Skeletal muscle tissue (tissue), 4 donors: ENCODE results near the gene APOD. TPM values are rescaled to one million over a fixed set of nuclear protein-coding genes. Genes with fewer than 3 reads are reported as not detected.
"Not testable (repeated sequence)": the region's sequence is repeated elsewhere in the genome, so short reads cannot be mapped to it uniquely, and the experiment has no call there.

Experiments used
- H3K27ac ChIP-seq: one replicate; pipeline ENCODE4 v1.7.0; 2013; ENCODE audit warnings: mild to moderate bottlenecking, low read depth, low read length, inconsistent platforms
- H3K27me3 ChIP-seq, 3 donors: one replicate each; pipeline ENCODE4 v1.7.0; 2013; ENCODE audit warnings: low read length in 3 of 3; ENCODE audit not compliant: control insufficient read depth in 3 of 3, insufficient read depth in 3 of 3
- H3K36me3 ChIP-seq, 3 donors: one replicate each; pipeline ENCODE4 v1.7.0; 2013; ENCODE audit warnings: low read length in 3 of 3; ENCODE audit not compliant: control insufficient read depth in 3 of 3, insufficient read depth in 3 of 3
- H3K4me1 ChIP-seq, 3 donors: one replicate each; pipeline ENCODE4 v1.7.0; 2013; ENCODE audit warnings: low read length in 3 of 3, mild to moderate bottlenecking in 3 of 3; ENCODE audit not compliant: control insufficient read depth in 3 of 3, insufficient read depth in 3 of 3
- H3K4me3 ChIP-seq, 3 donors: one replicate each; pipeline ENCODE4 v1.7.0; 2013; ENCODE audit warnings: low read length in 3 of 3
- H3K9ac ChIP-seq, 3 donors: one replicate each; pipeline ENCODE4 v1.7.0; 2013; ENCODE audit warnings: low read length in 3 of 3, mild to moderate bottlenecking in 3 of 3, moderate library complexity in 2 of 3, low read depth in 1 of 3
- H3K9me3 ChIP-seq, 3 donors: one replicate each; pipeline ENCODE4 v1.7.0; 2013; ENCODE audit warnings: low read length in 3 of 3; ENCODE audit not compliant: control insufficient read depth in 3 of 3
- total RNA-seq: library from RNA; depleted of rRNA; stranded (reverse); fragments of >200 nt; gene quantifications from one replicate; pipeline ENCODE4 v1.2.3, GENCODE V29; 2014
- donor health status: Osteomylitis.

The APOD gene
- total RNA-seq, 1 donor from 2014 or later = 20.4 TPM

DNA sequence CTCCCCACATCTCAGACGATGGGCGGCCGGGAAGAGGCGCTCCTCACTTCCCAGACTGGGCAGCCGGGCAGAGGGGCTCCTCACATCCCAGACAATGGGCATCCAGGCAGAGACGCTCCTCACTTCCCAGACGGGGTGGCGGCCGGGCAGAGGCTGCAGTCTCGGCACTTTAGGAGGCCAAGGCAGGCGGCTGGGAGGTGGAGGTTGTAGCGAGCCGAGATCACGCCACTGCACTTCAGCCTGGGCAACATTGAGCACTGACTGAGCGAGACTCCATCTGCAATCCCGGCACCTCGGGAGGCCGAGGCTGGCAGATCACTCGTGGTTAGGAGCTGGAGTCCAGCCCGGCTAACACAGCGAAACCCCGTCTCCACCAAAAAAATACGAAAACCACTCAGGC lies 16.2 kb upstream of the APOD start:
- not testable (repeated sequence) for H3K9ac ChIP-seq

DNA sequence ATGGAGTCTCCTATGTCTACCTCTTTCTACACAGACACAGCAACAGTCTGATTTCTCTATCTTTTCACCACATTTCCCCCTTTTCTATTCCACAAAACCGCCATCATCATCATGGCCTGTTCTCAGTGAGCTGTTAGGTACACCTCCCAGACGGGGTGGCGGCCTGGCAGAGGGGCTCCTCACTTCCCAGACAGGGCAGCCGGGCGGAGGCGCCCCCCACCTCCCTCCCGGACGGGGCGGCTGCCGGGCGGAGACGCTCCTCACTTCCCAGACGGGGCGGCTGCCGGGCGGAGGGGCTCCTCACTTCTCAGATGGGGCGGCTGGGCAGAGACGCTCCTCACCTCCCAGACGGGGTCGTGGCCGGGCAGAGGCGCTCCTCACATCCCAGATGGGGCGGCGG lies 15.8 kb upstream of the APOD start:
- not testable (repeated sequence) for H3K9ac ChIP-seq, H3K27ac ChIP-seq, H3K27me3 ChIP-seq, H3K9me3 ChIP-seq, H3K4me3 ChIP-seq, H3K36me3 ChIP-seq
- peaks cover 16 to 24% (median 21%) of the 10 kb centered on the region in 3 donors for H3K4me1 ChIP-seq

More for the DNA sequence above, 16.2 kb upstream of the APOD start:
- not testable (repeated sequence) for H3K9me3 ChIP-seq, H3K4me3 ChIP-seq, H3K27ac ChIP-seq, H3K36me3 ChIP-seq, H3K27me3 ChIP-seq
- peaks cover 15 to 24% (median 20%) of the 10 kb centered on the region in 3 donors for H3K4me1 ChIP-seq

DNA sequence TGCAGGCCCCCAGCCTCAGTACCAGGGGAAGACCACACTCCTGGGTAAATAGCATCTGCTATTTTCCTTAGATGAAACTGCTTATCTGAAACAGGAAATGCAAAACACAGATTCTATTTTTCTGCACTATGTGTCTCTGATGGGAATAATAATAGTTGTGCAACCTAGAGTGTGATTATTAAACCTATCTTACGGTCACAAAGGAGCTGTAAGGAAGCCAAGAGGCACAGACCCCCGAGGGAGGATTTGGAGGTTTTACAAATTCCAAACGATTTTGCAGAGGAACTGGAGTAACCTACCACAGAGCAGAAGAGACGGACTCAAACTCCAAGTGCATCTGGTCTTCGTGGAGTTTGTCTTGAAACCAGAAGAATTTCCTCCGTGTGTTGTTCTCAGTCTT lies 14.1 kb upstream of the APOD start:
- Histone ChIP-seq H3K36me3 (no peaks in the 10 kb centered on the region), H3K27ac (peak overlapping the region; percentile 33), H3K27me3 (no peaks in the 10 kb centered on the region), H3K9ac (no peak overlapping the region), H3K4me3 (no peak overlapping the region), H3K9me3 (no peaks in the 10 kb centered on the region), H3K4me1 (peaks cover 16 to 24% (median 21%) of the 10 kb centered on the region in 3 donors)

DNA sequence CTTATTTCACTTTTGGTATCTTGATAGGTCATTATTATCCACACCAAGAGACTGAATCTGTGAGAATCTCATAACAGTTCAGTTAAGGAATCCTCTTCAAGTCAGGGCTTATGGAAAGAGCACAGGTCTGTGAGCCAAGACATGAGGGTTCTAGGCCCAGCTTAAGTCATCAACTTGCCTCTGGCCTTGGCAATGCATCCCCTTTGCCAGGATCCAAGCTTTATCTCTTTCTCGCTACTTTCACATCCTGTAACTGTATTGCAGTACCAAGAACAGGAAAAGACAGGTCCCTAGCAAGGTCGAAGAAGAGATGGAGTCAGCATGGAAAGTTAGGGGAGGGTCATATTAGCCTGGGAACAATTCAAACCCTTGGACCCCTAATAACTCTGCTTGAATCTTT lies 13.5 kb upstream of the APOD start:
- no peaks in the 10 kb centered on the region for H3K9me3 ChIP-seq
- peak overlapping the region; percentile 33 for H3K27ac ChIP-seq
- no peak overlapping the region for H3K4me3 ChIP-seq
- H3K36me3 ChIP-seq = no peaks in the 10 kb centered on the region
- H3K9ac ChIP-seq = no peak overlapping the region
- H3K27me3 ChIP-seq = no peaks in the 10 kb centered on the region
- H3K4me1 ChIP-seq = peaks cover 16 to 24% (median 21%) of the 10 kb centered on the region in 3 donors

DNA sequence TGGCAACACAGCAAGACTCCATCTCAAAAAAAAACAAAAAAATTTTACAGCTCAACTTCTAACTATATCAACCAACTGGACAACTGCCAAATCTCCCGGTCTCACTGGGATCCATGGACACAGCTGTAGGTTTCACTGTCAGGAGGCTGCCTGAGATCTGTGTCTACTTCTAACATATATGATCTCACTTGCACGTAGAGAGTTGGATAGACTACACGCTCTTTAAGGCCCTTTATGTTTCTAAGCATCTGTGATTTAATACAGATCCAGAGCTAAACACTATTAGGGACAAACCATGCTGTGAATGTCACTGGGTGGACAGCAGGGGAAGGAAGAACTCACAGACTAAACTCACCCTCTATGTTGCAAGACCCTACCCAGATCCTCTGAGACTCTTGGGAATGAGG lies 13.0 kb upstream of the APOD start:
- no peaks in the 10 kb centered on the region for H3K36me3 ChIP-seq
- no peak overlapping the region for H3K9ac ChIP-seq
- peak overlapping the region; percentile 33 for H3K27ac ChIP-seq
- H3K4me3 ChIP-seq = no peak overlapping the region
- H3K27me3 ChIP-seq = no peaks in the 10 kb centered on the region
- H3K9me3 ChIP-seq = no peaks in the 10 kb centered on the region
- H3K4me1 ChIP-seq = peaks cover 16 to 24% (median 21%) of the 10 kb centered on the region in 3 donors

DNA sequence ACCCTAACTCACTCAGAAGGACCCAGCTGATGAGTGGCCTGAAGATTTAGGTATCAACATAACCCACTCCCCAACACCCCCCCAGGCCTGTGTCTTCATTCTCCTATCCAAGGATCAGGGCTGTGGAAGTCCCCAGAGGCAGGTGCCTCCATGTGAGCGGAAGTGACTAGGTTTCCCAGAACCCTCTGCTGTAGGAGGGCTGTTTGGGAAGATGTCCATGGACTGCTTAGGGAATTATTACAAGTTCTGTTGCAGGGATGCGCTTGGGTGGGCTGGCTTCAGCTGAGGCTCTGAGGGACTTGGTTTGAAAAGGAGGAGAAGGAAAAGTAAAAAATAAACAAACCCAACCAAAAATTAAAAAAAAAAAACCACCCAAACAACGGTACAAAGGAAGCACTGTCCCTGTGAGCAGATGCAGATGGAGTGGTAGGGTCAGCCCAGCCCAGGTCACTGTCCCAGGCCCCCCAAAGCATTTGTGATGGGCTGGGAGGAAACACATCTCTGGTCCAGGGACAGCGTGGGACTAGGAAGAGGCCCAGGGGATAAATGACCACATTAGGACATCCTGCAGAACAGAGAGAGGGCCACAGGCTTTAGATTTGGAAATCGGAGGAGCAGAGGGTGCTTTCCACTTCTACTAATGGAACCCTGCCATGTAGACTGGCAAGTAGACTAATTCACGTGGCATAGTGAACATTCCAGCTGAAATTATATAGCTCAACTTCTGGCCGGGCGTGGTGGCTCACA lies 12.2 kb upstream of the APOD start:
- Histone ChIP-seq H3K27ac (no peak overlapping the region), H3K9ac (peak overlapping the region in 1 of 3 donors; percentile 14)

DNA sequence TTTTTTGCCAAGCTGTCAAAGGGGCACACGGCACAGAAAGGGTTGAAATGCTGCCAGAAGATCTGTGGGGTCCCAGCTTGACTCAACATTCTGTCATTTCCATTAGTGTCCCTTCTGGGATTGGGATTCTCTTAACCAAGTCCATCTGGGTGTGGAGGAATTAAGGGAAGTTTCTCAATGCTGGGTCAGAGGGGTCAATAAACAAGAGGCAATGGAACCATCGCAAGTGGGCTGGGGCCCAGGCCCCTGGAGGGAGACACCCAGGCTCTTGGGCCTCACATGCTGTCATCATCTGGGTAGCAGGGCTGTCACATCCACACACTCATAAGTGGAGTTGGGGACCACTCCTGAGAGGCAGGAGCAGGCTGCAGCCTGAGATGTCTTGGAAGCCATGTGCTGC lies 8.1 kb upstream of the APOD start:
- H3K9me3 ChIP-seq = no peaks in the 10 kb centered on the region
- H3K27ac ChIP-seq = no peak overlapping the region
- H3K4me3 ChIP-seq = no peak overlapping the region
- no peak overlapping the region for H3K9ac ChIP-seq
- H3K4me1 ChIP-seq = peaks cover 12 to 14% (median 13%) of the 10 kb centered on the region in 3 donors
- no peaks in the 10 kb centered on the region for H3K27me3 ChIP-seq
- no peaks in the 10 kb centered on the region for H3K36me3 ChIP-seq

More for the DNA sequence above, 12.2 kb upstream of the APOD start:
- H3K4me1 ChIP-seq = peaks cover 16 to 24% (median 21%) of the 10 kb centered on the region in 3 donors
- no peak overlapping the region for H3K4me3 ChIP-seq
- H3K36me3 ChIP-seq = no peaks in the 10 kb centered on the region
- no peaks in the 10 kb centered on the region for H3K9me3 ChIP-seq
- H3K27me3 ChIP-seq = no peaks in the 10 kb centered on the region

DNA sequence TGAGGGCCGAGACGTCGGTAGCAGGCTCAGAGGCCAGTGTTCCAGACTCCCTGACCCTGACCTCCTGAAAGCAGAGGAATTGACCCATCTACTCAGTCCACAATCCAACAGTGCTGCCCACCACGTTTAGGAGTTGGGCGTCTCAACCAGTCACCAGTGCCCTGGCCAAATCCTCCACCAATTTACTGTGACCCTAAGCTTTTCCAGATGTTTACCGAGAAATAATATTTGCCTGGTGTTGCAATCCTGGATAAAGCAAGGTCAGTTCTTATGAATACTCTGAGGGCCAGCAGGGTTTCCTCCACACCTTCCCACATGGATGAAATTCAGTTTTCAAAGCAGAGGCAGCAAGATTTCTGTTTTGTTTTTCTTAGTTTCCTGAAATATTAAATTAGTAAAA lies 7.5 kb upstream of the APOD start:
- Histone ChIP-seq H3K4me3 (no peak overlapping the region), H3K4me1 (peaks cover 8 to 13% (median 11%) of the 10 kb centered on the region in 3 donors), H3K9ac (no peak overlapping the region), H3K9me3 (no peaks in the 10 kb centered on the region), H3K36me3 (no peaks in the 10 kb centered on the region), H3K27ac (no peak overlapping the region), H3K27me3 (no peaks in the 10 kb centered on the region)

DNA sequence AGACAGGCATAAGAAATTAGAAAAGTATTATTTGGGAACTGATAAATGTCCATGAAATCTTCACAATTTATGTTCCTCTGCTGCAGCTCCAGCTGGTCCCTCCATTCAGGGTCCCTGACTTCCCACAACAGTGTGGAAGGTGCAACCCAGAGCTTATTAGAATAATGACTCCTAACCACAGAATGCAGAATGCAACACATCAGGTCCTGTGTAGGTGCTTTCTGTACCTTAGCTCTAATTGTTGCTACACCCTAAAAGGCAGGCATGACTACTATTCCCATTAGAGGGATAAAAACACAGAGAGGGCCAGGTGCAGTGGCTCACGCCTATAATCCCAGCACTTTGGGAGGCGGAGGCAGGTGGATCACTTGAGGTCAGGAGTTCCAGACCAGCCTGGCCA lies 6.6 kb upstream of the APOD start:
- not testable (repeated sequence) for H3K27me3 ChIP-seq, H3K9ac ChIP-seq, H3K4me3 ChIP-seq, H3K36me3 ChIP-seq, H3K4me1 ChIP-seq, H3K9me3 ChIP-seq, H3K27ac ChIP-seq

DNA sequence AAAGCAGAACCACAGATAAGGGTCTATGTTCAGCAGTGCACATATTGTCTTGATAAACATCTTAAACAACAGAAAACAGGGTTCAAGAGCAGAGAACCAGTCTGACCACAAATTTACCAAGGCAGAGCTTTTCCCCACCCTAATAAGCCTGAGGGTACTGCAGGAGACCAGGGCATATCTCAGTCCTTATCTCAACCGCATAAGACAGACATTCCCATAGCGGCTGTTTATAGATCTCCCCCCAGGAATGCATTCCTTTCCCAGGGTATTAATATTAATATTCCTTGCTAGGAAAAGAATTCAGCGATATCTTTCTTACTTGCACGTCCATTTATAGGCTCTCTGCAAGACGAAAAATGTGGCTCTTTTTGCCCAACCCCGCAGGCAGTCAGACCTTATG lies 6.1 kb upstream of the APOD start:
- not testable (repeated sequence) for H3K4me1 ChIP-seq, H3K36me3 ChIP-seq, H3K4me3 ChIP-seq, H3K27me3 ChIP-seq, H3K27ac ChIP-seq, H3K9me3 ChIP-seq, H3K9ac ChIP-seq
